Progenitor cell of endocrine pancreas (in vitro differentiated cells): ENCODE results near the gene MESP1. TPM values are rescaled to one million over a fixed set of nuclear protein-coding genes. Genes with fewer than 3 reads are reported as not detected.

Experiments used
- DNase-seq: peaks from one replicate; pipeline ENCODE4 v3.0.0; 2021; ENCODE audit warnings: low spot score; ENCODE audit not compliant: unreplicated experiment
- H3K27ac Mint-ChIP-seq: 2 replicates; pipeline ENCODE4 v1.8.0; 2021; ENCODE audit warnings: mild to moderate bottlenecking, moderate library complexity, mixed read lengths
- H3K27me3 Mint-ChIP-seq: 2 replicates; pipeline ENCODE4 v1.8.0; 2021; ENCODE audit warnings: mixed read lengths
- H3K36me3 Mint-ChIP-seq: 2 replicates; pipeline ENCODE4 v1.8.0; 2022; ENCODE audit warnings: mixed read lengths; ENCODE audit not compliant: insufficient read depth
- H3K4me1 Mint-ChIP-seq: 2 replicates; pipeline ENCODE4 v1.8.0; 2021; ENCODE audit warnings: low read depth, mixed read lengths
- H3K4me3 Mint-ChIP-seq: 2 replicates; pipeline ENCODE4 v1.8.0; 2021; ENCODE audit warnings: low read depth, mild to moderate bottlenecking, moderate library complexity, mixed read lengths
- H3K9me3 Mint-ChIP-seq: 2 replicates; pipeline ENCODE4 v1.8.0; 2021; ENCODE audit warnings: low read depth, mixed read lengths
- total RNA-seq: library from RNA; stranded (reverse); gene quantifications from 2 replicates; pipeline ENCODE4 v1.2.1, GENCODE V29; 2021
- TF ChIP-seq, protein P1 (sequence below): fragments of 200-600 bp; sonication (generic); IDR thresholded peaks from one replicate; pipeline ENCODE4 v1.5.0; 2021; ENCODE audit warnings: antibody characterized with exemption, mild to moderate bottlenecking; ENCODE audit not compliant: unreplicated experiment

MESP1 gene
- total RNA-seq, 1 donor from 2014 or later: 0.50 TPM

DNA sequence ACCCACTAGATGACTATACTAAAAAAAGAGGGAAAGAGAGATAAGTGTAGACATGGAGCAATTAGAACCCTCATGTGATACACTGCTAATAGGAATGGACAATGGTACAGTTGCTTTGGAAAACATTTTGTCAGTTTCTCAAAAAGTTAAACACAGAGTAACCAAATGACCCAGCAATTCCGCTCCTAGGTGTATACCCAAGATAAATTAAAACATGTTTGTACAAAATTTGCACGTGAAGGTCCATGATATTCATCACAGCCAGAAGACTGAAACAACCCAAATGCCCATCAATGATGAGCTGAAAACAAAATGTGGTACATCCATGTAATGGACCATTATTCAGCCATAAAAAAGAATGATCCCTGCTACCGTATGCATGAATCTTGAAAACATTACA lies 36.9 kb upstream of the MESP1 start:
- no peak overlapping the region for H3K27ac Mint-ChIP-seq
- DNase-seq: no peak
- peaks cover 4% of the 10 kb centered on the region for H3K27me3 Mint-ChIP-seq
- no peaks in the 10 kb centered on the region for H3K36me3 Mint-ChIP-seq
- TF ChIP-seq, protein P1, sequence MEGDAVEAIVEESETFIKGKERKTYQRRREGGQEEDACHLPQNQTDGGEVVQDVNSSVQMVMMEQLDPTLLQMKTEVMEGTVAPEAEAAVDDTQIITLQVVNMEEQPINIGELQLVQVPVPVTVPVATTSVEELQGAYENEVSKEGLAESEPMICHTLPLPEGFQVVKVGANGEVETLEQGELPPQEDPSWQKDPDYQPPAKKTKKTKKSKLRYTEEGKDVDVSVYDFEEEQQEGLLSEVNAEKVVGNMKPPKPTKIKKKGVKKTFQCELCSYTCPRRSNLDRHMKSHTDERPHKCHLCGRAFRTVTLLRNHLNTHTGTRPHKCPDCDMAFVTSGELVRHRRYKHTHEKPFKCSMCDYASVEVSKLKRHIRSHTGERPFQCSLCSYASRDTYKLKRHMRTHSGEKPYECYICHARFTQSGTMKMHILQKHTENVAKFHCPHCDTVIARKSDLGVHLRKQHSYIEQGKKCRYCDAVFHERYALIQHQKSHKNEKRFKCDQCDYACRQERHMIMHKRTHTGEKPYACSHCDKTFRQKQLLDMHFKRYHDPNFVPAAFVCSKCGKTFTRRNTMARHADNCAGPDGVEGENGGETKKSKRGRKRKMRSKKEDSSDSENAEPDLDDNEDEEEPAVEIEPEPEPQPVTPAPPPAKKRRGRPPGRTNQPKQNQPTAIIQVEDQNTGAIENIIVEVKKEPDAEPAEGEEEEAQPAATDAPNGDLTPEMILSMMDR: no peak
- H3K9me3 Mint-ChIP-seq: peaks cover 8% of the 10 kb centered on the region
- H3K4me1 Mint-ChIP-seq: no peaks in the 10 kb centered on the region
- H3K4me3 Mint-ChIP-seq: no peak overlapping the region

DNA sequence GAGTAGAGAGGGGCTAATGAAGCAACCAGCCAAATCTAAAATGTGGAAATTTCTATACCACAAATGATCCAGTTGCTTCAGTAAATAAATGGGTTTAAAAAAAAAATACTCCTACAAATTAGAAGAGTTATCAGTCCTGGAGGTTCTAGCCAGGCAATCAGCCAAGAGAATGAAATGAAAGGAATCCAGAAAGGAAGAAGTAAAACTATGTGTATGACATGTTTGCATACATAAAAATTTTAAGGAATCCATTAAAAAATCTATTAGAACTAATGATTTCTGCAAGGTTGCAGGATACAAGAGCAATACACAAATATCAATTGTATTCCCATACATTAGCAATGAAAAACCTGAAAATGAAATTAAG lies 34.7 kb upstream of the MESP1 start:
- Mint-ChIP-seq H3K27ac (no peak overlapping the region), H3K9me3 (peaks cover 8% of the 10 kb centered on the region), H3K4me3 (no peak overlapping the region), H3K27me3 (peaks cover 10% of the 10 kb centered on the region), H3K4me1 (no peaks in the 10 kb centered on the region), H3K36me3 (no peaks in the 10 kb centered on the region)
- TF ChIP-seq, protein P1: no peak
- no peak for DNase-seq

DNA sequence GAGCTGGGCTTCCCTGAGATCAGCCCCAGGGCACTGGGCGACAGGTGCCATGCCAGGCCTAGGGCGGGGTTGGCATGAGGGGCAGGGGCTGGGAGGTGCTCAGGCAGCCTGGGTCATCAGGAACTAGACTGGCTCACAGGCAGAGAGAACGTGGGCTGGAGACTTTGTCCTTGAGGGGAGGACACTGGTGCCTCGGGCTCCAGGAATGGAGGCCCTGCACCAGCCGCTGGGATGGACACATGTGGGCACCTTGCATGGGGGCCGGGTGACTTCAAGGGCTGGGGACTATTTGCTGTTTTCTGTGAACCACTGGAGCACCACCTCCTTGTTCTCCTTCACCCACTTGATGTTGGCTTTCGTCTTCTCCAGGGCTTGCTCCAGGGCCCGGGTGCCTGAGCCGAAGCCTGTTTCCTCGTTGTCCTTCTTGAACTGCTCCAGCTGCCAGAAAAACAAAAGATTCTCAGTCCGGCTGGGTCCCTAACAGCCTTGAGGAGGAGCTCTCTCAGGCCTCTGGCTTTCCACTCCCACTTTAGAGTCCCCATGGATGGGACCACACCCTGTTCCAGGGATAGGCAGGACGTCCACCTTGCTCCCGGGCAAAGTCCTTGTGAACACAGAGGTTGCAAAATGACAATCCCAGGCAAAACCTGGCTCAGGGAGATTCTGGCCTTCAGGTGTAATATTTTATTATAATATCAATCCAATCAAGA lies 34.2 kb upstream of the MESP1 start:
- TF ChIP-seq, protein P1: no peak
- peaks cover 15% of the 10 kb centered on the region for H3K27me3 Mint-ChIP-seq
- no peaks in the 10 kb centered on the region for H3K36me3 Mint-ChIP-seq
- no peak overlapping the region for H3K27ac Mint-ChIP-seq
- DNase-seq: no peak
- no peaks in the 10 kb centered on the region for H3K4me1 Mint-ChIP-seq
- no peak overlapping the region for H3K4me3 Mint-ChIP-seq
- peaks cover 8% of the 10 kb centered on the region for H3K9me3 Mint-ChIP-seq

DNA sequence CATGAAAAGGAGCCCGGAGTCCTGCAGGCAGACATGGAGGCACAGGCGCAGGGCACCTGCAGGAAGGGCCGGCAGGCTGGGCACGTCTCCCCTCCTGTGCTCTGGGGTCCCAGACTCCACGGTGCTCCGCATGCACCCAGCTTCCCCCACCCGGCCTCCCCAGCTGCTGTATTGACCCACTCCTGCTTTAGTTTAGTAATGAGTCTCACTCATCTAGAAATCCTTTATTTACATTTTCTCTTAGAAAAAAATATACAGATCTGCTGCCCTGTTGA lies 33.6 kb upstream of the MESP1 start:
- H3K27ac Mint-ChIP-seq: no peak overlapping the region
- no peak overlapping the region for H3K4me3 Mint-ChIP-seq
- TF ChIP-seq, protein P1: no peak
- DNase-seq: no peak
- H3K9me3 Mint-ChIP-seq: peaks cover 8% of the 10 kb centered on the region
- peaks cover 17% of the 10 kb centered on the region for H3K27me3 Mint-ChIP-seq
- no peaks in the 10 kb centered on the region for H3K36me3 Mint-ChIP-seq
- H3K4me1 Mint-ChIP-seq: no peaks in the 10 kb centered on the region

DNA sequence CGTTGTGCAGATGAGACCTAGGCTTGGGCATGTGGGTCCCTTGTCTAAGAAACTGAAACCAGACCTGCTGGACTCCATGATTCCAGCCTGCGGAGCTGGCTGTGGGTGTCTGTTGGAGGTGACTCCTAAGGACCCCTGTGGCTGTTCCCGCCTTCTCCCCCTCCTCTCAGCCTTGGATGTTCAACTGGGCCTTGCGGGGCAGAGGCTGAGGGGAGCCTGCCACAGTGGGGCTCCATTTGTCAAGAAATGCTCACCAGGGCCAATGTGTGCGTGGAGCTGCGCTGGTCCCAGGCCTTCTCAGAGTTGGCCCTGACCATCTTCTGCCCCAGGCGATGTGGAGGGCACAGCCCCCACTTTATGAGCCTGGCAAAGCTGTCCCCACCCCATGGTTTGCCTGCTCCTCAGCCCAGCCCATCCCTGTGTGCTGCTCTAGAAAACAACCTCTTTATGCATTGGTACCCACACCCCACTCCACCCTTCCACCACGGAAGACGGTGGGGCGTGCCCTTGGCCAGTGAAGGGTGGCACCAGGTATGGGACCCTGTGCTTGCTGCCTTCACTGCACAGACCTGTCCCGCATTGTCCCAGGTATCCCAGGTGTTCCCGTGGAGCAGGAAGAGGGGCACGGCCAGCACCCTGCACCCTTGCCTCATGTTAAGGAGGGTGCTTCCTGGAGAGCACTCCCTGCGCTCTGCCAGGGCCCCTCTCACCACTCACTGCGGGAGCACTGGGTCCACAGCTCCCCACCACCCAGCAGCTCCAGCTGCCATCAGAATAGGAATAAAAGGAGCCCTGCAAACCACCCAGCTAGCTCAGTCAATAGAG lies 33.0 kb upstream of the MESP1 start:
- Mint-ChIP-seq H3K27ac (no peak overlapping the region), H3K27me3 (peaks cover 17% of the 10 kb centered on the region), H3K4me3 (no peak overlapping the region), H3K9me3 (peaks cover 8% of the 10 kb centered on the region), H3K4me1 (no peaks in the 10 kb centered on the region), H3K36me3 (no peaks in the 10 kb centered on the region)
- TF ChIP-seq, protein P1: no peak
- DNase-seq: no peak
